ENCODE results near the gene DLGAP1.
"Not testable (repeated sequence)": the region's sequence is repeated elsewhere in the genome, so short reads cannot be mapped to it uniquely, and the experiment has no call there.

DLGAP1 gene

DNA sequence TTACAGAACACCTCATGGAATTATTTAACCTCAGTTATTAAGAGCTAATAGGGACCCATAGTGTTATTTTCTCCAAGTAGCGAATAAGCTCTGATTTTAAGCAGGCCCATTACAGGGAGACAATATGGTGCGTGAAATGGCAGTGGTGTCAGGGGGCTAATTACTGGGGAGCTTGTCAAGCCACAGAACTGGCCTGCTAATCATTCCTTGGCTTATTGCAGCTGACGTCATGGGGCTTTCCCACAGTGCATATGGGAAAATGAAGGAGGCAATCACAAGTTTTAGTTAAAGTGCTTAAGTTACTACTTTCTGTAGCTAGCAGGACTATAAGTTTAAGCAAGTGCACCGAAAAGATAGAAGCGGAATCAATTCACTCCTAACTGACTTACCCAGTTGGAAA, 742.6 kb downstream of the DLGAP1 start:
- H3K4me3 ChIP-seq (ENCODE audit: control insufficient read depth, low read depth, low read length), result no peak overlapping the region
- TF ChIP-seq, protein P1, sequence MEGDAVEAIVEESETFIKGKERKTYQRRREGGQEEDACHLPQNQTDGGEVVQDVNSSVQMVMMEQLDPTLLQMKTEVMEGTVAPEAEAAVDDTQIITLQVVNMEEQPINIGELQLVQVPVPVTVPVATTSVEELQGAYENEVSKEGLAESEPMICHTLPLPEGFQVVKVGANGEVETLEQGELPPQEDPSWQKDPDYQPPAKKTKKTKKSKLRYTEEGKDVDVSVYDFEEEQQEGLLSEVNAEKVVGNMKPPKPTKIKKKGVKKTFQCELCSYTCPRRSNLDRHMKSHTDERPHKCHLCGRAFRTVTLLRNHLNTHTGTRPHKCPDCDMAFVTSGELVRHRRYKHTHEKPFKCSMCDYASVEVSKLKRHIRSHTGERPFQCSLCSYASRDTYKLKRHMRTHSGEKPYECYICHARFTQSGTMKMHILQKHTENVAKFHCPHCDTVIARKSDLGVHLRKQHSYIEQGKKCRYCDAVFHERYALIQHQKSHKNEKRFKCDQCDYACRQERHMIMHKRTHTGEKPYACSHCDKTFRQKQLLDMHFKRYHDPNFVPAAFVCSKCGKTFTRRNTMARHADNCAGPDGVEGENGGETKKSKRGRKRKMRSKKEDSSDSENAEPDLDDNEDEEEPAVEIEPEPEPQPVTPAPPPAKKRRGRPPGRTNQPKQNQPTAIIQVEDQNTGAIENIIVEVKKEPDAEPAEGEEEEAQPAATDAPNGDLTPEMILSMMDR (conservative IDR thresholded peaks at IDR 0.05; ENCODE audit: control insufficient read depth, insufficient read depth, low read depth, low read length), result no peak
- no peak for DNase-seq (ENCODE audit: low read depth)

DNA sequence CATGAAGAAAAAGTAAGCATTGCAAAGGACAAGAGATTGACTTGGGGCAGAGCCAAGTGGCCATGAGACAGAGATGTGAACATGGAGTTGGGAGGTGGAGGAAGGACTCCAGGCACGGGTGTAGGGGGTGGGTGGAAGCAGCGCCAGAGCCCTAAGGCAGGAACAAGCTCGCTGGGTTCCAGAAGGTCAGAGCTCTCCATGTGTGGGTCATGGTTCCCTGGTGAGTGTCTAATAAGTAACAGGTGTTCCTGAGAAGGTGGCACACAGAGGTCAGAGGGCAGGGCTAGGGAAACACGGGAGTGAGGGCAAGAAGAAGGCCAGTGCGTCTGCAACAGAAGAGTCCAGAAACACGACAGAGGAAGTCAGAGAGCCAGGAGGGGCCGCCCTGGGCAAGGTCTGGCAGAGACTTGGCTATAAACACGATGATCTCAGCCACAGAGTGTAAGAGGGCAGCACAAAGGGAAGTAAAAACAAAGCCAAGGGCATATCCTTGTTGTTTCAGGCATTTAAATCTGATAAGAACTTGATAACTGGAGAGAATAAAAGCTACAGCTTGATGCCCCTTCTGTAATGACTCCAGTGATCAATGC, 744.3 kb downstream of the DLGAP1 start:
- H3K4me3 ChIP-seq (ENCODE audit: control insufficient read depth, low read depth, low read length), result no peak overlapping the region
- TF ChIP-seq, protein P1 (conservative IDR thresholded peaks at IDR 0.05; ENCODE audit: control insufficient read depth, insufficient read depth, low read depth, low read length), result no peak
- no peak for DNase-seq (ENCODE audit: low read depth)

DNA sequence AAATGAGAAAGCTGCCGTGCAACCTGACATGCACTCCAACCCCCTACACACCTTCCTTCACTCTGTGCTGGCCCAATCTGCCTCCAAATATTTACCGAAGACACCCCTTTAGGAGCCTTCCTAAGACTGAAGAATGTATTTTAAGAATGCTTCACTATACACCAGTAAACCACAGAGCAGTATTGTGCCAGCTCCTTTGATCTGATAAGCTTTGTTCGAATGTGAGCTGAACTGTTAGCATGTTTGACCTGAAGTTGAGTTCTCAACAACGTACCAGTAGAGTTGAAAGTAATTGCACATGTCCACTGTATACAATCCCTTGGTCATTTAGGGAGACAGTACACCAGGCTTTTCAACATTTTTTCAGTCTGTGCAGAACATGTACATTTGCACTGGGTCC, 745.9 kb downstream of the DLGAP1 start:
- TF ChIP-seq, protein P1 (conservative IDR thresholded peaks at IDR 0.05; ENCODE audit: control insufficient read depth, insufficient read depth, low read depth, low read length), result no peak
- no peak overlapping the region for H3K4me3 ChIP-seq (ENCODE audit: control insufficient read depth, low read depth, low read length)
- no peak for DNase-seq (ENCODE audit: low read depth)

DNA sequence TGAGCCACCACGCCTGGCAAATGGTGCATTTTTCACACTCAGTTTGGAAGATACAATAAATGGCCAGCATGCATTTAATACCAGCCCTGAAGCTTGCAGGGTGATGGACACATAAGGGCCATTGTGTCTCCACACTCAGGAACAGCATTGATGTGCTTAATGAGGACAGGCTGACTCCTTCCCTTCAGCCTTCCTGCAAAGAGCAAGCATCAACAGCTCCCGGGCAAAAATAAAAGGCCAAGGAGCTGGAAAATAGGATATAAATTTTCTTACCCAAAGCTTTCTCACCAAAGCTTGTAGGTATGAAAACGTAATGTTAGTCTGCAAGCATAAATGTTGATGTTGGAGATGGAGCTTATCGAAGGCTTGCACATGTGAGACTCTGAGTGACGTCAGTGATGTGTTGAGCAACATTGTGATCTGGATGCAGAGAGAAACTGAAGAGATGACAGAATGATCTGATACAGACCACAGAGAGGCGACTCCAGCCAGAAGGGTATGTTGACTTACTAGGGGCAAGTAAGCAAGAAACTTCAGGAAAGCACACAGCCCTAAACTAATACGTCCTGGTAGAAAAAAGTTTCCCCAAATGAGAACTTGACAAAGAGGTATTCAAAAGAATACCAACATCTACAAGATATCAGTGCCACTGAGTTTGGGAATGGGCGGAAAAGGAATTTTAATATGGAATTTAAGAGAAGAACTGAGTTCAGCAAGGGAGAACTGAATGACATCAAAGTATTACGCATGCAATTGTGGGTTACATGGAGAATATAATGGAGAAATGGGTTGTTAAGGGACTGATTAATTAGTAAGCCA, 748.6 kb downstream of the DLGAP1 start:
- peak; percentile 57 for DNase-seq (ENCODE audit: low read depth)
- TF ChIP-seq, protein P1 (conservative IDR thresholded peaks at IDR 0.05; ENCODE audit: control insufficient read depth, insufficient read depth, low read depth, low read length), result no peak
- no peak overlapping the region for H3K4me3 ChIP-seq (ENCODE audit: control insufficient read depth, low read depth, low read length)

DNA sequence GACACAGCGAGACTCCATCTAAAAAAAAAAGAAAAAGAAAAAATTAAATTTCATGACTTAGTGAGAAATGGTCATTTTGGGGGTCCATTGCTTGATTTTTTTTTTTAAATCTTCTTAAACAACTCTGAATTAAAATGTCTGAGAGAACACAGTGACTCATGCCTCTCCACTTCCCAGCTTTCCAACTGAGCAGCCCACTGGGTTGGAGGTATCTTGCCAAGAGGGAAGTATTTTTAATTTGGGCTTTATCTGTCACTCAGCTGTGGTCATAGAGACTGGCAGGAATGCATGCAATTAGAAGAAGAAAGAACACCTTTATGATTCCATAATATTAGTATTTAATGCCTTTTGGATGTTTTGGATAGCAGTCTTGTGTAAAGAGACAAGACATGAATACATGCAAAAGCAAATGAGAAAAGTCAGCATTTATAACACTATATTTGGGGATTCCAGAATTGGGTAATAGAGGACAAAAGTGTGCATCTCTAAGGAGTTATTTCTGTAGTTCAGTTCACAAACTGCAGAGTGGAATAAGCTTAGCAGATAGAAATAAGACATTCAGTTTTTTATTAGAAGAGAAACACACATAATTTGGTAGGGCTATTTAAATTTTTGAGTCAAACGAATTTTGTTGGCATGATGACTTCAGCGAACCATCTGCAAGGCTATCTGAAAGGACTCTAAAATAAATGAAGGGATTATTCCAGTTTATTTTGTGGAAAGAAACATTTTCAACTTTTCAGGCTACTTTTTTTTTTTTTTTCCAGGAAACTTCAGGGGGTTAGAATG, 750.4 kb downstream of the DLGAP1 start:
- no peak overlapping the region for H3K4me3 ChIP-seq (ENCODE audit: control insufficient read depth, low read depth, low read length)
- TF ChIP-seq, protein P1 (conservative IDR thresholded peaks at IDR 0.05; ENCODE audit: control insufficient read depth, insufficient read depth, low read depth, low read length), result no peak
- DNase-seq (ENCODE audit: low read depth), result no peak

DNA sequence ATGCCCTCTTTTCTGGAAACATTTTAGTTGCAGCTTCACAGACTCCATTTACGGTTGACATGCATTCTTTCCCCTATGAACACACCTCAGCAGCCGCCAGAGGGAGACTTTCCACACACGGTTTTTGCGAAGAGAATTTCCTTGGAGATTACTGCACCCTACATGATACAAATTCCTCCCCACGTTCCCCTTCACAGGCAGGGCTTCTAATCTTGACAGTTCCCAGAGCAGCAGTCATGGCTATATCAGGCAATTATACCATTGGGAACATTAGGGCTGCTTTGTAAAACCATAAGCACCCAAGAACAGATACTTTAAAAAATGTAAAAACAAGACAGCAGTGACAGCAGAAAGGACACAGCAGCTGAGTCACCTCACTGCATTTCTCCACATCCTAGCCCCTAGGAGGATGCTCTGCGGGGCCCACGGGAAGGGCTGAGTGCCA, 751.4 kb downstream of the DLGAP1 start:
- TF ChIP-seq, protein P1 (conservative IDR thresholded peaks at IDR 0.05; ENCODE audit: control insufficient read depth, insufficient read depth, low read depth, low read length), result peak; percentile 82
- peak; percentile 64 for DNase-seq (ENCODE audit: low read depth)
- H3K4me3 ChIP-seq (ENCODE audit: control insufficient read depth, low read depth, low read length), result no peak overlapping the region

DNA sequence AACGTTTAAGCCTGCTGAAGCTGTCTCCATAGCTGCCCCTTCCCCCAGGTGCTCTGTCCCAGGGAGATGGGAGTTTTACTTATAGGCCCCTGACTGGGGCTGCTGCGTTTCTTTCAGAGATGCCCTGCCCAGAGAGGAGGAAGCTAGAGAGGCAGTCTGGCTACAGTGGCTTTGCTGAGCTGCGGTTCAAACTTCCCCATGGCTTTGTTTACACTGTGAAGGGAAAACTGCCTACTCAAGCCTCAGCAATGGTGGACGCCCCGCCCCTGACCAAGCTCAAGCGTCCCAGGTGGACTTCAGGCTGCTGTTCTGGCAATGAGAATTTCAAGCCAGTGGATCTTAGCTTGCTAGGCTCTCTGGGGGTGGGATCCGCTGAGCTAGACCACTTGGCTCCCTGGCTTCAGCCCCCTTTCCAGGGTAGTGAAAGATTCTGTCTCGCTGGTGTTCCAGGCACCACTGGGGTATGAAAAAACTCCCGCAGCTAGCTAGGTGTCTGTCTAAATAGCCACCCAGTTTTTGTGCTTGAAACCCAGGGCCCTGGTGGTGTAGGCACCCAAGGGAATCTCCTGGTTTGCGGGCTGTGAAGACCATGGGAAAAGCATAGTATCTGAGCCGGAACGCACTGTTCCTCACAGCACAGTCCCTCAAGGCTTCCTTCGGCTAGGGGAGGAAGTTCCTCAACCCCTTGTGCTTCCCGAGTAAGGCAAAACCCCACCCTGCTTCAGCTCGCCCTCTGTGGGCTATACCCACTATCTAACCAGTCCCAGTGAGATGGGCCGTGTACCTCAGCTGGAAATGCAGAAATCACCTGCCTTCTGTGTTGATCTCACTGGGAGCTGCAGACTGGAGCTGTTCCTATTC, 755.2 kb downstream of the DLGAP1 start:
- H3K4me3 ChIP-seq (ENCODE audit: control insufficient read depth, low read depth, low read length); DNase-seq (ENCODE audit: low read depth): not testable (repeated sequence)

DNA sequence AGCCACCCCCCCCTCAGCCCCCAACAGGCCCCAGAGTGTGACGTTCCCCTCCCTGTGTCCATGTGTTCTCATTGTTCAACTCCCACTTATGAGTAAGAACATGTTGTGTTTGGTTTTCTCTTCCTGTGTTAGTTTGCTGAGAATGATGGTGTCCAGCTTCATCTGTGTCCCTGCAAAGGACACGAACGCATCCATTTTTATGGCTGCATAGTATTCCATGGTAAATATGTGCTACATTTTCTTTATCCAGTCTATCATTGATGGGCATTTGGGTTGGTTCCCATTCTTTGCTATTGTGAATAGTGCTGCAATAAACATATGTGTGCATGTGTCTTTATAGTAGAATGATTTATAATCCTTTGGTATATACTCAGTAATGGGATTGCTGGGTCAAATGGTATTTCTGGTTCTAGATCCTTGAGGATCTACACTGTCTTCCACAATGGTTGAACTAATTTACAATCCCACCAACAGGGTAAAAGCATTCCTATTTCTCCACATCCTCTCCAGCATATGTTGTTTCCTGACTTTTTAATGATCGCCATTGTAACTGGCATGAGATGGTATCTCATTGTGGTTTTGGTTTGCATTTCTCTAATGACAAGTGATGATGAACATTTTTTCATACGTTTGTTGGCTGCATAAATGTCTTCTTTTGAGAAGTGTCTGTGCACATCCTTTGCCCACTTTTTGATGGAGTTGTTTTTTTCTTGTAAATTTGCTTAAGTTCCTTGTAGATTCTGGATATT, 760.9 kb downstream of the DLGAP1 start:
- DNase-seq (ENCODE audit: low read depth); H3K4me3 ChIP-seq (ENCODE audit: control insufficient read depth, low read depth, low read length): not testable (repeated sequence)
